Skeletal muscle cell (primary cell): ENCODE measurements around the gene ZBTB16.
A peak's percentile ranks its signal among the peaks of the same experiment; 100 is the strongest.

ENCODE experiments used
- DNase-seq: peaks from one replicate; pipeline ENCODE4 v3.0.0-alpha.2; 2010; ENCODE audit warnings: low read depth
- H3K4me3 ChIP-seq: 2 replicates; pipeline ENCODE4 v1.5.1; 2011; ENCODE audit warnings: low read depth, mild to moderate bottlenecking, control low read depth, low read length, moderate library complexity

The ZBTB16 gene

DNA sequence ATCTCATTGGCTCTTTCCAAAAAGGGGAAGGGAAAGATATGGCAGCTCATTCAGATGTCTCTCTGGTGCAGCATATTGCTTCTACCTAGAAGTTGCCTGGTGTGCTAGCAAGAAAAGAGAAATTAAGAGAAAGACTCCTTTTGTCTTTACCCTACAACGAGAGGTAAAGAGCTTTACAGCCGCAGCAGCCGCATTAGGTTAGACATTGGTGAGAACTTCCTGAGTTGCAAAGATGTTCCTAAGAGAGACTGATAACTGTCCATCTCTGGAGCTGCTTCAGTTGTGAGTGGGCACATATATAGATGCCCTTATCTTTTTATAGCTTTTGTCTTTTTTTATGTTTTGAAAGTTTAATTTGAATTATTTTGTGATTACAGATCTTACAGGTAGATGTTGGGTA lies 155.9 kb downstream of the ZBTB16 start:
- no peak overlapping the region for H3K4me3 ChIP-seq
- no peak for DNase-seq

GRCh38 chr11:114215871-114216795 lies 156.6 kb downstream of the ZBTB16 start:
- no peak overlapping the region for H3K4me3 ChIP-seq
- no peak for DNase-seq

- no peak for DNase-seq
- no peak overlapping the region for H3K4me3 ChIP-seq
Observed at GRCh38 chr11:114216796-114217180, 157.3 kb downstream of the ZBTB16 start.

- no peak overlapping the region for H3K4me3 ChIP-seq
- no peak for DNase-seq
Observed at GRCh38 chr11:114218508-114218907, 159.0 kb downstream of the ZBTB16 start.

DNA sequence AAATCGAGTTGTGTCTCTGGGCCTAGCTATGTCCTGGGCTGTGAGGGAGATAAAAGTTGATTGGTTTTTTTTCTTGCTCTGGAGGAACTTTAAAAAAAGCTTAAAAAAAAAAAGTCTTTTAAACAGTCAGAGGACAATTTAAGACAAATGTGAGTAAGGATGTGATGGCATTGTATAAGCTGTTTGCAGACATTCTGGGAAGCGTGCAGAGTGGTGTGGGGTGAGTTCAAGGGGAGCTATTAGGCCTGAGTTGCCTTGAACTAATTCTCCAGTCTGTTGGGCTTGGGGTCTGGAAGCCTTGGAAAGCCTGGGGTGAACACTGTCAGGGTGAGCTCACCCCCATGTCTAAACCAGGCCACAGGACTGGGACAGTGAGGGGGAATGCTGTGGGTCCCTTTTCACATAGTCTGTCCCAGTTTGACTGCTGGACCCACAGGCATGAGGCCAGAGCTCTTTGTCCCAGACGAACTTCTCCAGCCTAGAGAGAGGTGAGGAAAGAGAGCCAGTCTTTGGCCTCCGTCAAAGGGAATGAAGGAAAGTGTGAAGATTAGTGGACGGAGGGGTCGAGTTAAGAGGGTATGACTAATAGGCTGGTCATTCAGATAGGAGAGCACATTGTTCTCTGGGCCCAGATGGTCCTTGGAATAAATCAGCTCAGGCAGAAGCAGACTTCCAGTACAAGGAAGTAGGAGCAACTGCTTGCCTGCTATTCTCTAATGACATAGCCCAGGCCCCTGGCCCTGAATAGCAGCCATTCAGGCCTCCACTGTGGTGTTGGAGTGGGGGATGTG lies 160.2 kb downstream of the ZBTB16 start:
- peak; percentile 75 for DNase-seq
- no peak overlapping the region for H3K4me3 ChIP-seq

GRCh38 chr11:114221037-114221436 lies 161.5 kb downstream of the ZBTB16 start:
- no peak for DNase-seq
- no peak overlapping the region for H3K4me3 ChIP-seq

DNA sequence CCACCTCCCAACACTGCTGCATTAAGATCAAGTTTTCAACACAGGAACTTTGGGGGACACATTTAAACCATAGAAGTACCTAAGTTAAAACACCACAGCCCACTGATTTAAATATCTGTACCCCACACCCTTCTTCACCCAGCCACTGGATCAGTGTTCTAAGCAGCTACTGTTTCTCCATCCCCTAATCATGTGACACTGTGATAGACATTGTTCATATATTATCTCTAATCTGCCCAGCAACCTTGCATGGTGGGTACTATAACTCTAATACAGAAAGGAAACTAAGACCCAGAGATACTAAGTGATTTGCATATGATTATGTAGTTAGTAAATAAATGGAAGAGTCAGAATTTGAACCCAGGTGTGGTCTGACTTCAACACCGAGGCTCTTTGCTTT lies 166.2 kb downstream of the ZBTB16 start:
- no peak for DNase-seq
- no peak overlapping the region for H3K4me3 ChIP-seq

DNA sequence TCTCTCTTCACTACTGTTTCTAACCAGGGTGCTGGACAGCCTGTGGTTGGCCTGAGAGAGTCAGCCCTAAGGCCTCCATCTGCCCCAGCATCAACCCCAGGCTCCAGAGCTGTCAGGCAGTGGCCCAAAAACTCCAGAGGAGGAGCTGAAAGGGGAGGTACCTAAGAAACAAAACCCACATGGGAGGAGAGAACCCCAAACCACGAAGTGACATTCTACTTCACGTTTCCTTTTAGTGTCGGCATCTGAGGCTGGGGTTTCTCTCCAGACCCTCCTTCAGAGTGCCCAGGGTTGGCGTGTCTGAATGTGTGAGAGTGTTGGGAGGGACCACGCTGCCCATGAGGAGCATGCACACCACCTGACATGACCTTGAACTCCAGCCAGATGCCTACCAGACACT lies 166.8 kb downstream of the ZBTB16 start:
- no peak overlapping the region for H3K4me3 ChIP-seq
- DNase-seq, result no peak

DNA sequence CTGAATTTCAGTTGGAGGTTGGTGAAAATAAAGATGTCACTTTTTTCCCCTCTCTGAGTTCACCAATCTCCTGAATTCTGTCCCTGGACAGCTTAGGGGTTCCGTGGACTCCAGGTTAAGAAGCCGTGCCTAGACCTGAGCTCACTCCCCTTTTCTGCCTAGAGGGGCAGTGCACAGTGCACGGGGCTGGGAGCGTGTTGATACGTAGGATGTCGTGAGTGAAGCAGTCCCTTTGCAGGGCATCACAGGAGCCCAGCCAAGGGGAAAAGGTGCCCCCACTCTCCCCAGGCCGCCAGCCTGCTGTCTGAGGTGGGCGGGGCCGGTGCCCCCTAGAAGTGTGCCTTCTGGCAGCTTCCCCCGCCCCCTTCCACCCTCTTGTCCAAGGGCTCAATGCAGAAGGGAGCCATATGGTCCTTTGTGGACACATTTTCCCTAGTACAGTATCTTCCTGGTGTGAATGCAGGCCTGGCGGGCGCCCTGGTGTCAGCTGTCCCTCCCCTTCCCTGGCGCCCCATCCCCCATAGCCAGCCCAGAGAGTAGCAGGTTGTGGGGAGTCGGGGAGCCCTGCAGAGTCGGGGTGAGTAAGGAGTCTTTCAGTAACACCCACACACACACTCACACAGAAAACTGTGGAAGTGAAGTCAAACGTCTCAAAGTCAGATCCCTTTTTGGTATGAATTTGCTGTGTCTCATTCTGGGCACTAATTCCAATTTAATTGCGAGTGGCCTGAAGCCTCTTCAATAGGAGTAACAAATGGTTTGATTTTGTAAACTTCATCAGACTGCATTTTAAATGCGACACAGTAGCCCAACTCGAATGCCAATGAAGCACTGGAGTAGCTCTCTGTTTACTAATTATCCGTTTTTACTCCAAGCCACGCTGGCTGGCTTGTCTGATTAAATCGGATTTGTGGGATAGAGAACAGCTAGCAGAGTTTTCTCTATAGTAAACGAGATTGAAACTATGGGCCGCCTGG lies 169.2 kb downstream of the ZBTB16 start:
- no peak for DNase-seq
- H3K4me3 ChIP-seq, result no peak overlapping the region

DNA sequence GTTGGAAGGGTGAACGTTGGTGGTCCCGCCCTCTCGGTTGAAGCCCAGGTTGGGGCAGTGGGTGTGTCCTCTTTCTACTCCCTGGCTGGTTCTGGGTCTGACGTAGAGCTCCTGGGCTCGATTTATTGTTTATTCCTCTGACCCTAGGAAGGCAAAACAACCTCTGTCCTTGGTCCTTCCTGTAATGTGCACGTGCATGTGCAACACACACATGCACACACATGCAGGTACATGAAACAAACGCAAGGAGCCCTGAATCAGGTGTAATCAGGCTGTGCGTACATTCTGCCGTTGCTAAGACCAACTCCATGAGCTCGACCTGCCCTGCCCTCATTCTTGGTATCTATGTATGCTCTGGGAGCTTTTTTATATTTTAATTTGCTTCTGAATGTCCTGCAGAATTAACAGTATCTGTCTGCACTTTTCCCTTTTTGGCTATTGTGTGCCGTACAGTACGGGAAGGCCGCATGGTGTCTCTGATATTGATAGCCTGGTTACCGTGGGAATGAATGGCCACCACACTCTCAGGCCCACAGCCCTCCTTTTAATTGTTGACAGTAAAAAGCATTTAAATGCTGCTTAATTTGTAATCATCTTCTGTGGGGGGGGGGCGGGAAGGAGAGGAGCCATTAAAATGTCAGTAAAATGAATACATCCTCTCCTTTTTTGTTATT lies 170.7 kb downstream of the ZBTB16 start:
- DNase-seq, result no peak
- H3K4me3 ChIP-seq, result no peak overlapping the region

GRCh38 chr11:114232400-114233059 lies 173.0 kb downstream of the ZBTB16 start:
- no peak for DNase-seq
- no peak overlapping the region for H3K4me3 ChIP-seq

GRCh38 chr11:114233755-114234154 lies 174.2 kb downstream of the ZBTB16 start:
- no peak for DNase-seq
- H3K4me3 ChIP-seq, result no peak overlapping the region

DNA sequence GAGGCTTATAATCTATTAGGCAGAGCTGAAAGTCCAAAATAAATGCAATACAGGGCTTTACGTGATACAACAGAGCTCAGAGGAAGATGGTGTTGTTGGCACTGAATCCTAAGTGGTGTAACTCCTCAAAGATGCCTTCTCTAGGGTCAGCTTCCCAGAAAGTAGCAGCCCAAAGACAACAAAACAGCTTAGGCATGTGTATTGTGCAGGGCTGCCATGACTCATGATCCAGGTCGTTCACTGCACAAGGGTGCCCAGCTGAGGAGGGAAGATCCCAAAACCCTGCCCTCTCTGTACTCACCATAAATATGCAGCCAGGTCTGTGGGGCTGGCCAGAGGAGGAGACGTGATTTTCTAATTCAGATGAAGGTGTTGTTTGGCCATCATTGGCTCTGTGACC lies 177.3 kb downstream of the ZBTB16 start:
- DNase-seq, result peak; percentile 81
- H3K4me3 ChIP-seq, result no peak overlapping the region

DNA sequence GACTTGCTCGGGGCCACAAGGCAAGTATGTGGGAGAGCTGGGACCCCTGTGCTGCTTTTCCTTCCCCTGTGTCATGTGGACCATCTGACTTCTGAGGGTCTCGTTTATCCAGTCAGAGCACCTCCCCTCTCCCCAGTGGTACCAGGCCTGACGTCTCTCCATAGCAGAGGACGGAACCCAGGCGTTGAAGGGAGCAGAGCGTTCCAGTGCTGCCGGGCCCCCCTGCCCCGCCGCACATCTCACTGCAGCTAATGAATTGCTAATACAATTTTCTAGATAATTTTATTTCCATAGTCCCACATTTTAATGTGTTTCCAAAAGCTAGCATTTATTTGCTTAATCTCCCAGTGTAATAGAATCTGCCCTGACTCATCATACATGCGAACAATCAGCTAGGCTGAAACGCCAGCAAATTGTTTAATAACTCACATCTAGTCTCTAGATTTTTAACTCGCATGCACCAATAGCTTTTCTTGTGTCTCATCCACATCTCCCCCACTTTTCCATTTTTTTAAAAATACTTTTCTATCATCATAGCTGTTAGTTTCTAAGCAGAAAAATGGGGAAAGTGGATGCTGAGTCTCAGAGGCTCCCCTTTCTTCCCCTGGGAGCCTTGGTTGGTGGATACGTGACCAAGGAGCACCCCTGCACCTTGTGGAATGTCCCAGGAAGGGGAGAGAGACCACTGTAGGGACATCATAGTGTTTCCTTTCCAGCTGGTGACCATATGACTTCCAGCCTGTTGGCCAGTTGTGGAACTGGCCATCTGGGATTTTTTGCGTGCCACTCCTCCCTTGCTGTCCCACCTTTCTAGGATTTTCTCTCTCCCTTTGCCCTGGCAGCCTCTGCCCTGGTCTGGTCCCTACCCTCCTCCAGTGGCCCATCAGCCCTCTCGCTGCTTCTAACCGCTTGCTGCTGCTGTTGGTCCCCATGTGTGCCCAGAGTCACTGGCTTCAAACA lies 178.1 kb downstream of the ZBTB16 start:
- H3K4me3 ChIP-seq, result no peak overlapping the region
- DNase-seq, result no peak

DNA sequence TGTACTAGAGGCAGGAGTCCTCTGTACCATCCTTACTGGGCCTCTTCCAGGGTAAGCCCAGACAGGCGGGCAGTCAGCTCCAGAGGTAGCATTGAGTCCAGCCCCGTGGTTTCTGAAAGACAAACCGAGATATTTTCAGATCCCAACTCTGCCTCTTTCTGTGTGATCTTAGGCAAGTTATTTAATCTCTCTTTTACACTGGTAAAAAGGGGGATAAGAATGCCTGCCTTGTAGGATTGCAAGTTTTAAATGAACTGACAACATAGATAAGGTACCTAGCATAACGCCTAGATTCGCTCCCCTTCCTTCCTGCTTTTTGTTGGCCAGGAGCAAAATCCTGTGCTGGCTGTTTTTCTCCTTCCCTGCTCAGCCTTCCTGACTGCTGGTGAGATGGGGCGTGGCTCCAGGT lies 180.2 kb downstream of the ZBTB16 start:
- no peak overlapping the region for H3K4me3 ChIP-seq
- DNase-seq, result no peak

- no peak overlapping the region for H3K4me3 ChIP-seq
- DNase-seq, result no peak
Observed at GRCh38 chr11:114242032-114242431, 182.5 kb downstream of the ZBTB16 start.
